HG03066 (cell line): Measurements from ENCODE around the gene SAAL1.

ENCODE experiments used
- ATAC-seq: cut with Tn5 transposase; IDR thresholded peaks from one replicate; pipeline ENCODE4 v1.9.1; 2021; ENCODE audit warnings: low read depth; ENCODE audit not compliant: unreplicated experiment

The SAAL1 gene

DNA sequence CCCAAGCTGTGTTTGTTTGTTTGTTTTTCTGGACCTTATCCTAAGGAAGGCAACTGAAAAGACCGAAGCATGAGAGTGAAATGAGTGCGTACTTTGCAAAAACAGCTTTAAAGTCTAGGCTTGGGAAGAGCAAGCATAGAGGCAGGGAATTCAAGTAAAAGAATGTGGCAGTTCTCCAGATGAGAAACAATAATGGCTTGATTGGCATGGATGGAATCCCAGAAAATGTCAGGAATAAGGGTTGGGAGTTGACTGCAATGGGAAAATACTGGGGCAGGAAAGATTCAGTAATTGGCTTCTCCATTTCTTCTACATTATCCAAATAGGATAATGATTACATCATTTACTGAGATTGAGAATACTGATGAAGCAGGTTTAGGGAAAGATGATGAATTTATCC, 17.5 kb downstream of the SAAL1 start:
- no peak for ATAC-seq

DNA sequence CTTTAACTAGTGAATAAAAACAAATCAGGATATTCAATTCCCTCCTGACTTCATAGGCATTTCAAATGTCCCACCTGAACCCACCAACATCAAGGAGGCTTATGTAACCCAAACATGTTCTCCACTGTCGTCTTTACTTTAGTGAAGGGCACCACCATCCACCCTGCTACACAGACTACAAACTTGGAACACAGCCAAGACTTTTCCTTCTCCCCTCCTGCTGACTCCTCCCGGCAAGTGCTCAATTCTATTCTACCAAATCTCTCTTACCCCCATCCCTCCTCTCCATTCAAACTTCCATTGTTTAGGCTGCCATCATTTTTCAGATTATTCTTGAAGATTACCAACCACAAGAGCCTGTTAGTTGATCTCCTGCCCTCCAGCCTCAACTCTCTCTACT, 24.3 kb downstream of the SAAL1 start:
- ATAC-seq: no peak

DNA sequence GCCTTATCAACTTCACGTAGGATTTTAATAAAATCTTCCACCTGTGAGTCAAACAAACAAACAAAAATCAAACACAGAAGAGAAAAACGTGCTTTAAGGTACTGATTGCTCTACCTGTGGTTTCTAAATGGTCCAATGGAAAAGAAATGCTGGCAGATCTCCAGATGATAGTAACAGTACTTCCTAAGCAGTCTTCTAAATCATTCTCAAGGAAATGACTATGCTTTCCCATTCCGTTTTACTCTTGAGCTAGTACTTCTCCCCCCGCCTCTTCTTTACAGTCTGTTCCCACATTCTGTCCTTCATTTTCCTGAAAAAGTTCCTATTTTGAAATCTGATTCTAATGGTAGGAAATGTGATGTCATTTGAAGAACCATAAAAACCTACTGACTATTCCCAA, 25.4 kb downstream of the SAAL1 start:
- no peak for ATAC-seq

GRCh38 chr11:18078909-18079308, 27.0 kb downstream of the SAAL1 start:
- ATAC-seq: no peak

DNA sequence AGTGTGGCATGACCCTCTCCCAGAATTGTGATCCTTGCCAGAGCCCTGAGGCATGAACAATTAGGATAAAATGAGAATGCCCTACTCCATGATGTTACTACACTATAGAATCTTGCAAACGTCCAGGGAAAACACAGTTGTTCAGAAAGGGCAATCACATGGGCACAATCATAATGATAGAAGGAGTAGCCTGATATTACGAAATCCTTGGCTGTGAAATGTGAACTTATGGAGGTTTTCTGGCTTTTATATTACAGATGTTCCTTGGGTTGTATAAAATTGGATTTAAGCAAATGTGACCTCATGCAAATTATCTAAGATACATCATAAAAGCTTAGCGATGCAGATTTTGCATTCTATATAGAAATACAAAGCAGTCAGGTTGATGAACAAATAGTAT, 30.4 kb downstream of the SAAL1 start:
- ATAC-seq: no peak

GRCh38 chr11:18071098-18071705, 34.7 kb downstream of the SAAL1 start:
- ATAC-seq: no peak

DNA sequence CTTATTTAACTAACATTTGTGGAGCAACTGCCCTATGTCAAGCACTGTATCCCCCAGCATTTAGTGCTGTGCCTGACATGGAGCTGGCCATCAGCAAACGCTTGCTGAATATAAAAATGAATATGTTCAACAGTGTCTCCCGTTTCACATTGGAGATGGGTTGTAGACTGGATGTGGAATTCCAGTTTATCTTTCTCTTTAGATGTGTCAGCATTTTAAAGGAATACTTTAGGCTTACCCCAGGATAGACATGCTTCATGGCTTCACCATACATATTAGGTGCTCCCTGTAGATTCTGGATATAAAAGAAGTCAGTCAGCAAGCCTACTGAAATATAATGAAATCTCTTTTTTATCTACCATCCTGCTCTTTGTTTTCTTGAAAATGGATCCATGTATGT, 38.5 kb downstream of the SAAL1 start:
- no peak for ATAC-seq

DNA sequence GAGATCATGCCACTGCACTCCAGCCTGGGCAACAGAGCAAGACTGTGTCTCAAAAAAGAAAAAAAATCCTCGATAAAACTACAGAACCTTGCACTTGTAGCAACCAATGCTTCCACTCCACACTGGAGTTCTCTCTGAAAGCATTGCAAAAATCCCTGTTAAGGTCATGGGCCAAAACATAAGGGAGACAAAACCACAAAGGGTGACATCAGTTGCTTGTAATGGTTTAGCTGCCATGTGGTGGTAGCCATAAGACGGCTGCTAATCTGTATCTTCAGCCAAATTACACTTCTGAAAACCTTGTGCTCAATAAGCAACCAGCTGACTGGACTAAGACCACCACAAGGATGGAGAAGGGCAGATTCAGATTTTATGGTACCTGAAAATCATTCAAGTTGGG, 39.3 kb downstream of the SAAL1 start:
- no peak for ATAC-seq

- ATAC-seq: no peak
Observed at GRCh38 chr11:18065572-18065971, 40.3 kb downstream of the SAAL1 start.

DNA sequence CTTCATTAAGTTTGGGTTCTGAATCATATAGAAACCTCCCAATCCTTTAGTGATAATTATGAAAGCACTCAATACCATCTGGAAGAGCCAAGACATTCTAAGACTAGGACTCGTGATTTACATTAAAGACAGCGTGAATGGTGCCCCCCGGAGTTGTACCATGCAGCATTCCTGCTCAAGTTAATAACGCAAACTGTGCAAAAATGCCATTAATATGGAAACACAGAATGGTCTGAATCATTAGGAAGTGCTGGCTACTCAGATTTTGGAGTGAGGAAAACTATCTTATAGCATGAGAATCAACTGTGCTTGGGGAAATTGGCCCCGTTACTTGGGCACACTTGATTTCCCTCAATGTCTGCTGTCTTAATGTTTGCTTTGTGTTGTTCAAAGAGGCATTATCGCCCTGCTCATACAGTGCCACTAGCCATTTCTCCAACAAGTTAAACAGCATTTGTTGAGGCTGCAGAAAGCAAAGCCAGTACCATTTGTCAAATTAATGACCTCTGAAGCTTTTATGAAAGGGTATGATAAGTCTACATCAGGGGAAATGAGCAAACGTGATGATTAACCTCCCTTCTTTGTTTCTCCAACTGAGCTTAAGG, 41.3 kb downstream of the SAAL1 start:
- ATAC-seq: no peak

- ATAC-seq: no peak
Observed at GRCh38 chr11:18063862-18064434, 41.9 kb downstream of the SAAL1 start.

GRCh38 chr11:18063125-18063524, 42.8 kb downstream of the SAAL1 start:
- ATAC-seq: no peak

DNA sequence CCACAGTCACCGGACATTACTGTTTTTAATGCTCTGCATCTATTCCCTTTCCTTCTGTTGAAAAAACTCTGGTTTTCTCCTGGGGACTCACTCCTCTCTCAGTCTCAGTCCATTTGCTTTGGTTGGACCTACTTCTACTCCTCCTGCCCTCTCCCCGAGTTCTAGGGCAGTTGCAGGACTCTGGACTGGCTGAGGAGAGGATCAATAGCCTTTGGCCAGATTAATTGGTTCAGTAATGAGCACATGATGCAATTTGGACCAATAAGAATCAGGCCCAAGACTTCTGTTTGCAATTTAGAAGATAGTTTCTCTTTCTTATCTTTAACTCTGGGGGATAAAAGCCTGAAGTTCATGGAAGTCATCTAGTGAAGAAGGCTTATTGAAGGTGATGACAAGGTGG, 44.5 kb downstream of the SAAL1 start:
- ATAC-seq: no peak

- ATAC-seq: no peak
Observed at GRCh38 chr11:18056561-18057181, 49.2 kb downstream of the SAAL1 start.

- no peak for ATAC-seq
Observed at GRCh38 chr11:18054511-18055103, 51.3 kb downstream of the SAAL1 start.

GRCh38 chr11:18050848-18051247, 55.0 kb downstream of the SAAL1 start:
- no peak for ATAC-seq

GRCh38 chr11:18046116-18046777, 59.6 kb downstream of the SAAL1 start, which contains the start of gene TPH1:
Gene TPH1, minus strand, starts transcription at chr11:18046269. Its CDS starts 5,507 bp downstream, at chr11:18040762.
- no peak for ATAC-seq

- ATAC-seq: no peak
Observed at GRCh38 chr11:18036456-18036855, 69.4 kb downstream of the SAAL1 start.
